HG02973 (cell line): ENCODE results near the gene CNMD.
"Not testable (repeated sequence)": the region's sequence is repeated elsewhere in the genome, so short reads cannot be mapped to it uniquely, and the experiment has no call there.

Experiments used
- ATAC-seq: cut with Tn5 transposase; IDR thresholded peaks from one replicate; pipeline ENCODE4 v1.9.1; 2021; ENCODE audit warnings: moderate library complexity; ENCODE audit not compliant: unreplicated experiment

Gene CNMD

DNA sequence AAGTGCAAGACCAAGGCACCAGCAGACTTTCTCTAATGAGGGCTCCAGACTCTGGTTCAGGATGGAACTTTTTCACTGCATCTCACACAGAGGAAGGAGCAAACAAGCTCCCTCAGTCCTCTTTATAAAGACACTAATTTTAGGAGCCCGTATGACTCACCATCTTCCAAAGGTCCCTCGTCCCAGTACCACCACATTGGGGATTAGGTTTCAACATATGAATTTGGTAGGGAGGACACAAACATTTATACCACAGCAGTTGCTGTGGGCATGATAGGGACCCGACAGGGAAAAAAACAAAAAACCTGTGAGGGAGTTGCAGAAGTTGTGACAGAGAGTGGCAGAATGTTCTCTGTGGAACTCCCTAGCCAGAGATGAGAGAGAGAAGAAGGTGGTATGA lies 6.5 kb upstream of the CNMD start:
- no peak for ATAC-seq

DNA sequence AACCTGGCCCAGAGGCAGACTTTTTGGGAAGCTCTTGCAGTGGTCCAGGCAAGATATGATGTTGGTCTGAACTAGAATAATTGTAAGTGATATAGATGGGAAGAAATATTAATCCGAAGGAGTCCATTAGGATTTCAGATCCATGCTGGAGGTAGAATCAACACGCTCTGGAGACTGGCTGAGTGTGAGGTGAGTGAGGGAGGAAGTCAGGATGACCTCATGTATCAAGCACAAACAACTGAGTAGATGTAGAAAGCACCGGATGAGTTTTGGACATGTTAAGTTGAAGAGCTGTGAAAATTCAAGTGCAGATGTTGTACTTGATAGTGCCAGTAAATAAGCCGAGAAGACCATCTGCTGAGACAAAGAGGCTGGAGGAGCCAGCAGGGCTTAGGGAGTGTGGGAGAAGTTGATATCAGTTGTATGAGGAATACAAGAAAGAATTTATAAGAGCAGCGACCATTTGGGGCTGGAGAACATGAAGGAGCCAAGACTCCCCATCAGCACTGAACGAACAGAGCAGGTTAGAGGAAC lies 5.3 kb upstream of the CNMD start:
- no peak for ATAC-seq

DNA sequence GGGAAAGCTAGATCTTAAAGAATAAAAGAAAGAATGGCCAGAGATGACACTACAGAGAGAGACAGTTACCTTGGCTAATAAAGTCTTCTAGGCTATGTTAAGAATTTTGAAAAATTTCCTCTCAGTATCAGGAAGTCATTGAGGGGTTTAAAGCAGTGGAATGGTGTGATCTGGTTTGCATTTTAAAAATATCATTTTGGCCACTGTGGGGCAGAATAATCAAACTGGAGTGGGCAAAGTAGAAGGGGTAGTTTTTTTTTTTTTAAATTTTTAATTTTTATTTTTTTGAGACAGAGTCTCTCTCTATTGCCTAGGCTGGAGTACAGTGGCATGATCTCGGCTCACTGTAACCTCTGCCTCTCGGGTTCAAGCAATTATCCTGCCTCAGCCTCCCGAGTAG lies 4.4 kb upstream of the CNMD start:
- no peak for ATAC-seq

DNA sequence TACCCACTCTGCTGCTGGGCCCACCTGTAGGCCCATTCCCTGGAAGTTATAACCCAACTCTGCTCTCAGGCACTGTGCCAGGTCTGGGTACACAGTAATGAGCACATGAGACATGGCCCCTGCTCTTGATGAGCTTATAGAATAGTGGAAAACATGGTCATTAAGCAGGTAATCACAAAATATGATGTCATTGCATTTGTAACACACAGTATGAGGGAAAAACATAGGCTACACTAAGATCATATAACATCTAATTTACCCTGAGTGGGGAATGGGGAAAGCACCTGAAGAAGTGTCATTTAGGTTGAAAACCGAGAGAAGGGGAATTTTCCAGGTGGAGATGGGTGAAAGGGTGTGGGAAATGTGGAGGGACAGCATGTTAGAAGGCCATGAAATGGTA lies 3.9 kb upstream of the CNMD start:
- ATAC-seq = no peak

DNA sequence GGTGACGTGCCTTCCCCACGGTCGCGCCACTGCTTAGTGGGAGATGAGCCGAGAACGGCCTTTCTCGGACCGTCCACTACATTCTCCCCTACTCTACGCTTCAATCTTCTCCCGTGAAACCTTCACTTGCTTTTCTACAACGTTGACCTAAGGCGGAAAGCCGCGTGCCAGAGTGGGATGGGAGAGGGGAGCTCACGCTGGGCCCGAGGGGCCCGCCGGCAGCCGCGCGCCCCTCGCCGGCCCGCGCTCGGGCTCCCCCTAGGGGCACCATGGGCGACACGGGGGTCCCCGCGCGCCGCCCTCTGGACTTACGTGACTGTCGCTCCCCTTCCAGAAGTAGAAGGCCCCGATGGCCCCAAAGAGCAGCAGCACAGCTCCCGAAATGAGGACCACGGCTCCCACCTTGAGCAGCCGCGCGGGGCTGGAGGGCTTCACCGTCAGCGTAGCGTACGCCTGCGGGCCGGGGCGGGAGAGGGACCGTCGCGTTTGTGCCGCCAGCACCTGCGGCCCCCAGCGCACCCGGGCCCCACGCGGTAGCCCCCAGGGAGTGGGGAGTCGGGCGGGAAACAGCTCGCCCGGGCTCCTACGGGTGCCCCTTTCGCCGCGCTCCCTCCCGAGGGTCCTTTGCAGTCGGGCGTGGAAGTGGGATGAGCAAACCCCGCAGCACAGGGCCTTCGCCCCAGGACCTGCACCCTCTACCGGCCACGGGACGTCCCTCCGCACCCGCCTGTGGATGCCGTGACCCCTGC lies 727 bp downstream of the CNMD start:
- no peak for ATAC-seq

DNA sequence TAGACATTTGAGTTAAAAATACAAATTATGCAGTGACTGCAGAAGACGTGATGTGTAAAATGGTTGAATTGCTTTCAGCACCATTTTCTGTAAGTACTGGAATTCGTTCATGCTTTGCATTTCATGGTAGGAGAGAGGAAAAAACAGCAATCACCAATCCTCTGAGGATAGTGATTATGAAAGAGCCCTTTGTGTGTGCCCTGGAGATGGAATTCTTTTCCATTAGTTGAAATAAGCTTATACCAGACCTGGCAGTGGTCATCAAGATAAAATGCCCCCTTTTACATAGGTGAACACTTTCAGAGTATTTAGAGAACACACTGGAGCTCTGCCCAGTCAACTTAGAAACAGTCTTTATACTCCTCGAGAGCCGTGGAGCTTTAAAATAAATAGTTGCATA lies 1.7 kb downstream of the CNMD start:
- ATAC-seq = no peak

DNA sequence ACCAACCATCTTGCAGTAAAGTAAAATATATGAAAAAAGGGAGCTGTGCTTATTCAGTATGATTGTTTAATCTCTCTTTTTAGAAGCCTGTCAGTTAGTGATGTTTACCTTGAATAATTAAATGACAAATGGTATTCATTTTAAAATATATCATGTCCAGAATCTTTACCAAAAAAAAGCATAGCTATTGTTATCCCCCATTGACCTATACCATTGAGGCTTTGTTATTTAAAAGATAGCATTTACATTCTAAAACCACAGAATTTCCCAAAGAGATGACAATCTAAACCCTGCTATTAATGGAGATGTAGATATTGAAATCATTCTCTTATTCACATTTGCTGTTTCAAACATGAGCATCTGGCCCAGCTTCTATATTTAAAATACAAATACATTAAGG lies 2.2 kb downstream of the CNMD start:
- ATAC-seq = no peak

DNA sequence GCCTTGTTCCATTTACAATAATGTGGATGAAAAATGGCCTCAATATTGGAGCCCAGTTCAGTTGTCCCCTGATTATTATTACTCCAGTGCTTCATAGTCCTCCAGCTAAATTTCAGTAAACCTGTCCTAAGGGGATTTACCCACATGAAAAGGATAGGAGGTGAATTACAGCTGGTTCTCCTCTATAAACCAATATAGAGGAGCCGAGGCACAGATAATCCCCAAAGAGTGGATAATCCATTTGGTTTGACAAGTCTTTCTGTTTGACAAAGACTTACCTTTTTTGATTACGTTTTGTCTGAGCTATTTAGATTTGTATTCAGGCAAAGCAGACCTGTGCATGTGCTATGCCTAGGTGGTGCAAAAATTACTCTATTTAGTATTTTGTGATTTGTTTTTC lies 2.7 kb downstream of the CNMD start:
- no peak for ATAC-seq

DNA sequence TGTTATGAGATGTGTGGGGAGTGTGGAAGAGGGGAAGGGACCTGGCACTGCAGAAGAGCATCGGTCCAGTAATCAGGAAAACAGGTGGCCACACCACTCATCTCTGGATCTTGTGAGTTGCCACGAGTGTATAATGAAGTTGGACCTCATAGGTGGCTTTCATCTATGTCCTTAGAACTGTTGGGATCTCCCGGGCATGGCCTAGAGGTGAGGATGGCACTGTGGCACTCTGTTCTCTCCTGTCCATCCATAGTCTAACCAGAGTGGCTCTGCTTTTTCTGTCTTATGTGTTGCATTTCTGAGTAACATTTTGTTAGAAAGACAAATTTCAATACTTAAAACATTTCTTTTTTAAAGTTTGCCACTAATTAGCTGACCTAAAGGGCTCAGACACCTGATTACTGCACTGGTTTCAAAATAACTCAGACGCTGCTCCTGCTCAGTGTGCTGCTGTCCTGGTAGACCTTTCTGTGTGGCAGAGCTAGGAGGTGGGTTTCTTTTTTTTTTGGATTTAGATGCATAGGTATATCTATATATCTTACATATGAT lies 5.5 kb downstream of the CNMD start:
- ATAC-seq = no peak

DNA sequence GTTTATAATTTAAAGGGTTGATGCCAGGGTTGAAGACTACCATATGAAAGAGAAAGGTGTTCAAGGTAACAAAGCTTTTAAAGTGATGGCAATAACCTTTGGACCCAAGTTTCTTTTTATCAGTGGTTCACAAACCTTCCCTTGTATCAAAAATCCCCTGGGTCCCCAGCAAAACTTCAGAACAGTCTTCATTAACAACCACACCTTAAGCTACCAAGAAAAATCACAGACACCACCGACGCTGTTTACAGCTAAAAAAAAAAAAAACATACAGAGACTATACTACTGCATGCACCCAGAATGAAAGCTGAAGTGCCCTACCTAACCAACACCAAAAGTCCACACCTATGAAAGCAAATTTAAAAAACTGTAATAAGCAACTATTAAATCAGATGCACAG lies 13.4 kb downstream of the CNMD start:
- no peak for ATAC-seq

DNA sequence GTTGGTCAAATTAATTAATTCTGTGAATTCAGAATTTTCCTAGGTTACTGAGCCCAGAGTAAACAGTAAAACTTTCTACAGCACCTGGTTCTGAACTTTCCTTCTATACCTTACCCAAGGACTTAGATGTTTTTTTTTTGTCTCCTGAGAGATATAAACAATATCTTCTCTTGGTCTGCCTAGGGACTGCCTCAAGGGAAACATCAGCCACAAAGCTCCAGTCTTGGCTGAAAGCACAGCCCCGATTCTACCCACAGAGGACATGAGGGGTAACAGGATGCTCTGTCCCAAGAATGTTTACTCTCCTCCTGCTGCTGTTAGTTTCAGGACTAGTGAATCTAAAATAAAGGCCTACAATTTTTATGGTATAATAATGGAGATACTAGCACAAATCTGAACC lies 14.3 kb downstream of the CNMD start:
- ATAC-seq = no peak

DNA sequence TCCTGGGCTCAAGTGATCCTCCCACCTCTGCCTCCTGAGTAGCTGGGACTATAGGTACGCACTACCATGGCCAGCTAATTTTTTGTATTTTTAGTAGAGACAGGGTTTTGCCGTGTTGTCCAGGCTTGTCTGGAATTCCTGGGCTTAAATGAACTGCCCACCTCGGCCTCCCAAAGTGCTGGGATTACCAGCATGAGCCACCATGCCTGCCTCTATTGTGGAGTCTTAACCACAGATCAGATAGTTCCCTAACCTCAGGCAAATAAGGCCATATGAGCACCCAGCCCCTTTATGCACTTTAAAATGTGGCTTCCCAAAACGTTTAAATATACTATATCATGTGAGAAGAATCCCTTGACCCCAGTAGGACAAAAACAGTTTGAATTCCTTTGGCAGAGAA lies 16.4 kb downstream of the CNMD start:
- no peak for ATAC-seq

DNA sequence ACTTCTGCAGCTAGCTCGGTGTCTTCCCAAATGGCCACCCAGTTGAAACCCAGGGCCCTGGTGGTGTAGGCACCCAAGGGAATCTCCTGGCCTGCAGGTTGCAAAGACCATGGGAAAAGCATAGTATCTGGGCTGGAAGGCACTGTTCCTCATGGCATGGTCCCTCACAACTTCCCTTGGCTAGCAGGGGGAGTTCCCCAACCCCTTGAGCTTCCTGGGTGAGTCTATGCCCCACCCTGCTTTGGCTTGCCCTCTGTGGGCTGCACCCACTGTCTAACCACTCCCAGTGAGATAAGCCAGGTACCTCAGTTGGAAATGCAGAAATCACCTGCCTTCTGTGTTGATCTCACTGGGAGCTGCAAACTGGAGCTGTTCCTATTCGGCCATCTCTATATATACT lies 18.3 kb downstream of the CNMD start:
- not testable (repeated sequence) for ATAC-seq

DNA sequence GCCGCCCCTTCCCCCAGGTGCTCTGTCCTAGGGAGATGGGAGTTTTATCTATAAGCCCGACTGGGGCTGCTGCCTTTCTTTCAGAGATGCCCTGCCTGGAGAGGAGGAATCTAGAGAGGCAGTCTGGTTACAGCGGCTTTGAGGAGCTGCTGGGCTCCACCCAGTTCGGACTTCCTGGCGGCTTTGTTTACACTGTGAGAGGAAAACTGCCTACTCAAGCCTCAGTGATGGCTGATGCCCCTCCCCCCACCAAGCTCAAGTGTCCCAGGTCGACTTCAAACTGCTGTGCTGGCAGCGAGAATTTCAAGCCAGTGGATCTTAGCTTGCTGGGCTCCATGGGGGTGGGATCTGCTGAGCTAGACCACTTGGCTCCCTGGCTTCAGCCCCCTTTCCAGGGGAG lies 18.7 kb downstream of the CNMD start:
- ATAC-seq = not testable (repeated sequence)

DNA sequence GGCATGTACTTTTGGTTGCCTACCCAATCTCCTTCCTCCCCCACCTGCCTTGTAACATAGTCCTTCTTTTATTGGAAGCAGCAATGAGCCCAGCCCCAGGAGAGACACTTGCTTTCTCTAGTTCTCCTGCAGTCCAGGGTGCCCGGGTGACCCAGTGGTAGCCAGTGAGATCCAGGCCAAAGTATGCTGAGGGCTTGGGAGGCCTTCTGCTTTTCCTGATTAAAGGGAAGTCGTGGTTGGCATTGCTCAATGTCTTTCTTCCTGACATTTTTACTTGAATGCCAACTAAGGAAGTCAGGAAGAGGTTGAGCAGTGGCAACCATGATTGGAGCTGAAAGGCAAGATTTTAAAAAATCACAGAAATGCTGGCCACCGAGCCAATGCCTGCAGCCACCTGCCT lies 25.7 kb downstream of the CNMD start:
- no peak for ATAC-seq

DNA sequence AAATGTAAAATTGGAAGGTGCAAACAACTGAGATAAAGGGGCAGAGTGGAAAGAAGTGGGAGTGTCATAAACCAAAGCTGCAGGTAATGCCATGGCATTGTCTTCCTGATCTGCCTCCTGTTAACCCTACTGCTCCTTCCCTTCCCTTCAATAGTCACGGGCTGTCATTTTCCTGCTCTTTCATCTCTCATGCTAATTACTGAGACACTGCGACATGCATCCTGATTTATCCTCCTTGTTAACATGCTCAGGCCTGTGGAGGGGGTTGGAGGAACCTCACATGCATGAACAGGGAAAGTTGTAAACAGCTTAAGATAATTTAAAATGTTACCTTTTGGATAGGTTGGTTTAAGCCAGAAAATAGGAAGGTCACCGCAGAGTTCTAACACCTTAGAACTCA lies 27.2 kb downstream of the CNMD start:
- ATAC-seq = no peak

DNA sequence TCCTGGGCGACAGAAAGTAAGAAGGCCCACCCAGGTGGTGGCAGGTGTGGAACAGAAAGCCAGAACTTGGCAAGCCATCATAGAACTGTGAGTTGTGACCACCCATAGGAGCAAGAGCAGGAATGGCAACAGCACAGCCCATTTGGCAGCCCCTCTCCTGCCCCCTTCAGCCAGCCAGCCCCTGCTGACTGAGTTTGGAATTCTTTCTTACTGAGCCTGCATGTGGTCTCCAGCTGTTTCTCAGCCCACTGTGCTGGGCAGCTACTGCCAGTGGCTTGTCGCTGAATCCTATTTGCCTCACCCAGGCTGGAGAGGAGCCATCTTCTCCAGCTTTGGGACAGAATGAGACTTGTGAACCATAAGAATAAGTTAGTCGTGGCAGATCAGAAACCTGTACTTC lies 28.3 kb downstream of the CNMD start:
- no peak for ATAC-seq

DNA sequence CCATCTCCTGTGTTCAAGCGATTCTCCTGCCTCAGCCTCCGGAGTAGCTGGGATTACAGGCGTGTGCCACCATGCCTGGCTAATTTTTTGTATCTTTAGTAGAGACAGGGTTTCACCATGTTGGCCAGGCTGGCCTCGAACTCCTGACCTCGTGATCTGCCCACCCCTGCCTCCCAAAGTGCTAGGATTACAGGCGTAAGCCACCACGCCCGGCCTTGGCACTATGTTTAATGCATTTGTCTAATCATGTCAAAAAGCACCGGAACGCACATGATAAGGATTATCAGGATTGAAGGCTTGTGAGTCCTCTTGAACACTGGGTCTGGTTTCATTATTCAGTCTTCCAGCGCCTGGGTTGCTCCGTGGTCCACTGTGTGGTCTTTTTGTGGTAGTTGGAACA lies 31.4 kb downstream of the CNMD start:
- not testable (repeated sequence) for ATAC-seq

DNA sequence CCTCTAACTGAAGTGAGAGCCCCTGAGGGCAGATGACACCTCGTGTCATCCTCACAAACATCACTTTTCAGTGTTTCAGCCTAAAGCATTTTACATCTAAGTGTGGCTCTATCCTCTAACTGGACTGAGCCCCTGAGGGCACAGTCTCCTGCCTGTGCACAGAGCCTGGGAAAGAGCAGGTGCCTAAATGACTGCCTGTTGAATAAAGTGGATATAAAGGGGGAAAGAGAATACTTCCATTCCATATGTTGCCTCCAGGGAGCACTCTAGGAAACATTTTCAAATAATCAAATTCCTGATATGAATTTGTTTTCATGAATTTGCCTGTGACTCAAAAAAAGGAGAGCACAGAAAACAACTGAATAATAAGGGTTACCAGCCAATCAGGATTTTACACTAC lies 32.2 kb downstream of the CNMD start:
- no peak for ATAC-seq

DNA sequence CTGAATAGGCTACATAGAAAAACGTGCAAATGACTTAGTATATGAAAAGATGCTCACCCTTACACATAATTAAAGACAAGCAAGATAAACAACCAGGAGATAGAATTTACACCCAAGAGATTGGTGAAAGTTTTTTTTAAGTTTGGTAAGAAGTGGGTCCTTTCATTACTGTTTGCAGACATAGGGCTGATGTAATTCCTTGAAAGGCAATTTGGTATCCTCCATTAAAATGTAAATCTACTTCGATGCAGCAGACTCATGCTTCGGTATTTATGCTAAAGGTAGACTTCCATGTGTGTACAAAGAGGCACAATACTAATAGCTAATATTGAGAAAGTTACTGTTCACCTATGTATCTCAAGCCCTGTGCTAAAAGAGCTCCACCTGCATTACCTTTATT lies 33.5 kb downstream of the CNMD start:
- ATAC-seq = no peak

DNA sequence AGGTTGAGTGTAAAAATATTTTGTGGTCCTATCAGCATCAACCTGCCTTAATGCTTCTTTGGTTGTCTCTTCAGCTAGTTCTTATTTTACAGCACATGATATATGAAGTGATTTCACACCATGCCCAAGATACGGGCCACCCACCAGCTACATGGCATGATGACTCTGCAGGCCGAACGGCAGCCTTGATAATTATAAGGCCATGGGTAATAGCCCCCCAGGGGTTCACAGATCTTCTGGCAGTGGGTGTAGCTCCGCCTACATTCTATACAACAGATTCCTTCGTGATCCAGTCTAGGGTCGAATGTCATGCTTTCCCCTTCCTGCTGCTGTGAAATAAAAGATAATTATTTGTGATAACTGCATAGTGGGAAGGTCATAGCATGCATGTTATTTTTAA lies 36.1 kb downstream of the CNMD start:
- ATAC-seq = no peak

DNA sequence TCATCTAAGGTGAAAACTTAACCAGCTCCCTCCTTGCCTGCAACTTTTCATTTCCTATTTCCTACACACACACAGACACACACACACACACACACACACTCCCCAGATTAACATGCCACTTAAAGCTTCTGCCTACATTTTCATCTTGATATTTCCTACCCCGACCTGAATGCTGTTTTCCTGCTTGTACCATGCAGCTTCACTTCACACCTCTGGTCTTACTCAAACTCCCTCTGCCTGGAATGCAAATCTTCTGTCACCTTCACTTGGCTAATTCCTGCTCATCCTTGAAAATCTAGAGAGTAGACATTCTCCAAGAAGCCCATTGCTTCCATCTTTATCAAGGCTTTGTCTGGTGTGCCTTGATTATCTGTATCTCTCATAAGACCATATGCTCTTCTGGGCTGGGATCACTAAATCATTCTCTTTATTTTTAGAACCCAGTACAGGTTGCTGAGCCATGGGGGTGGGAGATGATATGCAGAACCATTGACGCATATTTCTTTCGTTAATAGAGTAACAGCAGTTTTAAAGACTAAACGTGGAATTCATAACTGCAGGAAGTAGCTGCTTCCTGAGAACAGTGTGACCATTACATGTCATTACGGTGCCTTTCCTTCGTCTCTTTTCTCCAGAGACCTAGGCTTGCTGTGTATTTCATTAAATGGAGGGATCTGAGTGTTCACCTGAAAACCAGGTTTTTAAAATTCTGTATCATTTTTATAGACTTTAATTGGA lies 37.7 kb downstream of the CNMD start:
- ATAC-seq = no peak
